ENCODE measurements around the gene TCERG1. TPM values are rescaled to one million over a fixed set of nuclear protein-coding genes. Genes with fewer than 3 reads are reported as not detected.

The TCERG1 gene
- polyA plus RNA-seq, 1 of the 3 experiments (the other 2 are of a cell fraction), result 38.5 TPM

DNA sequence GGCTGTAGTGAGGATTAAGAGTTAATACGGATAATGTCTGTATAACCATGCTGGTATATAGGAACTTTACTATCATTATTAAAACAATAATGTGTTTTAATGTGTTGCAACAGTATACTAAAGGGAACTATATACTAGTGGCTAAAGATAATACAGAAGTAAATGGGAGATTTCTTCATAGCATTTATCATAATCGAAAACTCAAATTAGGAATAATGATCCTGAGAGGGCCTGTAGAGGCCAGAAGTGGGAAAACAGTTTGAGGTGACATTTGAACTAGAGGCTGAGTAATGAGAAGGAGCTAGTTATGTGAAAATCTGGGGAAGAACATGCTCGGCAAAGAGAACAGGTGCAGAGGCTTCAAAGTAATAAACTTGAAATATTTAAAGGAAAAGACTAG is 2.9 kb downstream of the TCERG1 start:
- 90% methylated on average over 3 of the region's 3 CpGs for whole genome bisulfite sequencing (ENCODE audit: low lambda C conversion rate)
- Histone ChIP-seq H3K27ac (ENCODE audit: low read depth in 2 of 2, low read length in 1 of 2) (no peak overlapping the region), H3K9ac (no peak overlapping the region), H3K27me3 (ENCODE audit: insufficient read depth) (no peaks in the 10 kb centered on the region), H3K36me3 (replicated peaks in 1 of 2; ENCODE audit: control insufficient read depth in 1 of 2, insufficient read depth in 2 of 2, low read length in 1 of 2) (peaks cover 2 to 6% of the 10 kb centered on the region in 2 experiments), H3K9me3 (no peaks in the 10 kb centered on the region), H3K9me2 (no peaks in the 10 kb centered on the region), H3K4me2 (peak overlapping the region; percentile 74; the same call in 1 of the 2 replicates), H4K20me1 (ENCODE audit: insufficient read depth) (peaks cover 64% of the 10 kb centered on the region), H3K4me3 (ENCODE audit: low read depth in 2 of 2, low read length in 1 of 2) (no peak overlapping the region), H3K79me2 (ENCODE audit: insufficient read depth) (peaks cover 79% of the 10 kb centered on the region), H3K4me1 (ENCODE audit: control insufficient read depth in 1 of 2, insufficient read depth in 2 of 2, low read depth in 1 of 2, low read length in 1 of 2) (peaks cover 14% of the 10 kb centered on the region in 2 experiments; a peak in 3 of 4 replicates), H3F3A (replicated peaks; ENCODE audit: insufficient read depth) (peaks cover 4% of the 10 kb centered on the region), H2AFZ (ENCODE audit: low read depth) (no peak overlapping the region)
- ChIA-PET POLR2A (no interaction called here), CTCF (interaction anchor here (0.8 to 1.6 kb wide), 4 partner anchors 9 to 16 kb away, joined by 3 to 4 read pairs (median 4); no protein-coding TSS in a partner anchor)
- TF ChIP-seq JUND (IDR thresholded peaks at IDR 0.05), result no peak
- no peak for TF ChIP-seq CHD2 (IDR thresholded peaks at IDR 0.05; ENCODE audit: low read length, partially characterized antibody)
- TF ChIP-seq, protein P1, sequence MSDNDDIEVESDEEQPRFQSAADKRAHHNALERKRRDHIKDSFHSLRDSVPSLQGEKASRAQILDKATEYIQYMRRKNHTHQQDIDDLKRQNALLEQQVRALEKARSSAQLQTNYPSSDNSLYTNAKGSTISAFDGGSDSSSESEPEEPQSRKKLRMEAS (IDR thresholded peaks at IDR 0.05; ENCODE audit: low read depth), result no peak
- TF ChIP-seq GATA2 (CRISPR knock-in tag; IDR thresholded peaks at IDR 0.05), result no peak
- DNase-seq, result no peak

DNA sequence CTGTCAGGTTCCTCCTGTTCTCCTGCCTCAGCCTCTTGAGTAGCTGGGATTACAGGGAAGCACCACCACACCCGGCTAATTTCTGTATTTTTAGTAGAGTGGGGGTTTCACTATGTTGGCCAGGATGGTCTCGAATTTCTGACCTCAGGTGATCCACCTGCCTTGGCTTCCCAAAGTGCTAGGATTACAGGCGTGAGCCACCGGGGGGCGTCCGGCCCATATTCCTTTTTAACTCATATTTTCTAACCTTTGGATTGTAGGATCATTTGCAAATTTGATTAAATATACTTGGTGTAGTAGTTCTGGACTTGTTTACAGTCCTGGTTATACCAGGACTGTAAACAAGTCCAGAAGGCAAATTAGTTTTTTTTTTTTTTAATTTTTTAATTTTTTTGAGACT is 4.3 kb downstream of the TCERG1 start:
- TF ChIP-seq, protein P2, sequence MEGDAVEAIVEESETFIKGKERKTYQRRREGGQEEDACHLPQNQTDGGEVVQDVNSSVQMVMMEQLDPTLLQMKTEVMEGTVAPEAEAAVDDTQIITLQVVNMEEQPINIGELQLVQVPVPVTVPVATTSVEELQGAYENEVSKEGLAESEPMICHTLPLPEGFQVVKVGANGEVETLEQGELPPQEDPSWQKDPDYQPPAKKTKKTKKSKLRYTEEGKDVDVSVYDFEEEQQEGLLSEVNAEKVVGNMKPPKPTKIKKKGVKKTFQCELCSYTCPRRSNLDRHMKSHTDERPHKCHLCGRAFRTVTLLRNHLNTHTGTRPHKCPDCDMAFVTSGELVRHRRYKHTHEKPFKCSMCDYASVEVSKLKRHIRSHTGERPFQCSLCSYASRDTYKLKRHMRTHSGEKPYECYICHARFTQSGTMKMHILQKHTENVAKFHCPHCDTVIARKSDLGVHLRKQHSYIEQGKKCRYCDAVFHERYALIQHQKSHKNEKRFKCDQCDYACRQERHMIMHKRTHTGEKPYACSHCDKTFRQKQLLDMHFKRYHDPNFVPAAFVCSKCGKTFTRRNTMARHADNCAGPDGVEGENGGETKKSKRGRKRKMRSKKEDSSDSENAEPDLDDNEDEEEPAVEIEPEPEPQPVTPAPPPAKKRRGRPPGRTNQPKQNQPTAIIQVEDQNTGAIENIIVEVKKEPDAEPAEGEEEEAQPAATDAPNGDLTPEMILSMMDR (IDR thresholded peaks at IDR 0.05), result peak; percentile 55
- TF ChIP-seq GABPA (IDR thresholded peaks at IDR 0.05; ENCODE audit: low read depth), result no peak
- POLR2A ChIA-PET, result no interaction called here
- Histone ChIP-seq H3K79me2 (ENCODE audit: insufficient read depth) (peaks cover 93% of the 10 kb centered on the region), H3K4me3 (ENCODE audit: low read depth in 2 of 2, low read length in 1 of 2) (no peak overlapping the region), H3K27me3 (ENCODE audit: insufficient read depth) (no peaks in the 10 kb centered on the region), H3K27ac (ENCODE audit: low read depth in 2 of 2, low read length in 1 of 2) (no peak overlapping the region), H3K9me3 (no peaks in the 10 kb centered on the region), H3K4me1 (ENCODE audit: control insufficient read depth in 1 of 2, insufficient read depth in 2 of 2, low read depth in 1 of 2, low read length in 1 of 2) (peaks cover 14% of the 10 kb centered on the region in 2 experiments; a peak in 3 of 4 replicates), H2AFZ (ENCODE audit: low read depth) (no peak overlapping the region), H3K4me2 (no peak overlapping the region), H3F3A (replicated peaks; ENCODE audit: insufficient read depth) (peaks cover 4% of the 10 kb centered on the region), H3K9me2 (no peaks in the 10 kb centered on the region), H4K20me1 (ENCODE audit: insufficient read depth) (peaks cover 72% of the 10 kb centered on the region), H3K9ac (no peak overlapping the region), H3K36me3 (replicated peaks in 1 of 2; ENCODE audit: control insufficient read depth in 1 of 2, insufficient read depth in 2 of 2, low read length in 1 of 2) (peaks cover 16 to 20% of the 10 kb centered on the region in 2 experiments)
- CTCF ChIA-PET, result interaction anchor here (0.8 to 1.6 kb wide), 3 partner anchors 10 to 77 kb away, joined by 3 to 4 read pairs (median 3); no protein-coding TSS in a partner anchor
- 91% methylated on average over 5 of the region's 6 CpGs for WGBS (ENCODE audit: low lambda C conversion rate)
- DNase-seq, result no peak

DNA sequence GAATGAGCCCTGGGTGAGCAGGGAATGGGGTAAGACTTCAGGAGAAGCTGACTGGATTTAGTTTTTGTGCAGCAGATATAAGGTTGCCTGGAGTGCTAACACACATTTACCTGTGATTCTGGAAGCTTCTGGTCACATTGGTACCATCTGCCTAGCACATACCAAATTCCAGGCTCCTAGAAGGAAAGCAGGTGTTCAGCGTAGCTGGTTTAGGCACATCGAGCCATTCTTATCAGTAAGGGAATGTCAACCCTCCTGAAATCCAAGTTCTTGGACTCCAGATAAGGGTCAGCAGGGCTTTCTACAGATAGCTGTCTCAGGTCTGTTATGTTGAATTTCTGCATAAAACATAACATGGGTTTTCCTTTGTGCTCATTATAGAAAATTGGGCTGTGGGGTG is 10.3 kb downstream of the TCERG1 start:
- peaks cover 20% of the 10 kb centered on the region for H3F3A ChIP-seq (replicated peaks; ENCODE audit: insufficient read depth)
- no peak overlapping the region for H3K9ac ChIP-seq
- H3K9me2 ChIP-seq, result no peaks in the 10 kb centered on the region
- H3K4me1 ChIP-seq (ENCODE audit: control insufficient read depth in 1 of 2, insufficient read depth in 2 of 2, low read depth in 1 of 2, low read length in 1 of 2), result peaks cover 0 to 19% of the 10 kb centered on the region in 2 experiments; a peak in 3 of 4 replicates
- ChIA-PET POLR2A (no interaction called here), CTCF (interaction anchor here (1.0 to 2.8 kb wide), 3 partner anchors 9 to 11 kb away, joined by 3 to 9 read pairs (median 4); no protein-coding TSS in a partner anchor)
- H3K4me2 ChIP-seq, result no peak overlapping the region
- DNase-seq, result no peak
- no peaks in the 10 kb centered on the region for H3K9me3 ChIP-seq
- H2AFZ ChIP-seq (ENCODE audit: low read depth), result no peak overlapping the region
- H3K4me3 ChIP-seq (ENCODE audit: low read depth in 2 of 2, low read length in 1 of 2), result no peak overlapping the region
- 85% methylated on average over 2 of the region's 2 CpGs for WGBS (ENCODE audit: low lambda C conversion rate)
- H4K20me1 ChIP-seq (ENCODE audit: insufficient read depth), result peaks cover 32% of the 10 kb centered on the region
- H3K27ac ChIP-seq (ENCODE audit: low read depth in 2 of 2, low read length in 1 of 2), result no peak overlapping the region
- TF ChIP-seq RFX5 (IDR thresholded peaks at IDR 0.05; ENCODE audit: low read length), result no peak
- TF ChIP-seq SMC3 (IDR thresholded peaks at IDR 0.05; ENCODE audit: low read depth, low read length), result no peak
- no peak for TF ChIP-seq RCOR1 (IDR thresholded peaks at IDR 0.05; ENCODE audit: low read length)
- TF ChIP-seq, protein P3, sequence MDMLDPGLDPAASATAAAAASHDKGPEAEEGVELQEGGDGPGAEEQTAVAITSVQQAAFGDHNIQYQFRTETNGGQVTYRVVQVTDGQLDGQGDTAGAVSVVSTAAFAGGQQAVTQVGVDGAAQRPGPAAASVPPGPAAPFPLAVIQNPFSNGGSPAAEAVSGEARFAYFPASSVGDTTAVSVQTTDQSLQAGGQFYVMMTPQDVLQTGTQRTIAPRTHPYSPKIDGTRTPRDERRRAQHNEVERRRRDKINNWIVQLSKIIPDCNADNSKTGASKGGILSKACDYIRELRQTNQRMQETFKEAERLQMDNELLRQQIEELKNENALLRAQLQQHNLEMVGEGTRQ (IDR thresholded peaks at IDR 0.05; ENCODE audit: borderline replicate concordance, low read depth, low read length), result no peak
- TF ChIP-seq MEF2A (IDR thresholded peaks at IDR 0.05; ENCODE audit: borderline replicate concordance, low read depth), result no peak
- no peak for TF ChIP-seq POLR2AphosphoS5 (IDR thresholded peaks at IDR 0.05; ENCODE audit: low read depth, low read length)
- TF ChIP-seq, protein P4, sequence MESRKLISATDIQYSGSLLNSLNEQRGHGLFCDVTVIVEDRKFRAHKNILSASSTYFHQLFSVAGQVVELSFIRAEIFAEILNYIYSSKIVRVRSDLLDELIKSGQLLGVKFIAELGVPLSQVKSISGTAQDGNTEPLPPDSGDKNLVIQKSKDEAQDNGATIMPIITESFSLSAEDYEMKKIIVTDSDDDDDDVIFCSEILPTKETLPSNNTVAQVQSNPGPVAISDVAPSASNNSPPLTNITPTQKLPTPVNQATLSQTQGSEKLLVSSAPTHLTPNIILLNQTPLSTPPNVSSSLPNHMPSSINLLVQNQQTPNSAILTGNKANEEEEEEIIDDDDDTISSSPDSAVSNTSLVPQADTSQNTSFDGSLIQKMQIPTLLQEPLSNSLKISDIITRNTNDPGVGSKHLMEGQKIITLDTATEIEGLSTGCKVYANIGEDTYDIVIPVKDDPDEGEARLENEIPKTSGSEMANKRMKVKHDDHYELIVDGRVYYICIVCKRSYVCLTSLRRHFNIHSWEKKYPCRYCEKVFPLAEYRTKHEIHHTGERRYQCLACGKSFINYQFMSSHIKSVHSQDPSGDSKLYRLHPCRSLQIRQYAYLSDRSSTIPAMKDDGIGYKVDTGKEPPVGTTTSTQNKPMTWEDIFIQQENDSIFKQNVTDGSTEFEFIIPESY (IDR thresholded peaks at IDR 0.05; ENCODE audit: borderline replicate concordance, low read depth), result no peak
- no peak for TF ChIP-seq TEAD4 (IDR thresholded peaks at IDR 0.05; ENCODE audit: borderline replicate concordance, insufficient read depth)
- TF ChIP-seq NFIC (IDR thresholded peaks at IDR 0.05; ENCODE audit: borderline replicate concordance), result no peak
- no peak for TF ChIP-seq TCF12 (IDR thresholded peaks at IDR 0.05)
- no peak for TF ChIP-seq RXRA (IDR thresholded peaks at IDR 0.05; ENCODE audit: borderline replicate concordance, low read depth)
- no peak for TF ChIP-seq CHD2 (IDR thresholded peaks at IDR 0.05; ENCODE audit: low read length, partially characterized antibody)
- TF ChIP-seq JUND (IDR thresholded peaks at IDR 0.05), result no peak
- peaks cover 96% of the 10 kb centered on the region for H3K79me2 ChIP-seq (ENCODE audit: insufficient read depth)
- peaks cover 62 to 64% of the 10 kb centered on the region in 2 experiments for H3K36me3 ChIP-seq (replicated peaks in 1 of 2; ENCODE audit: control insufficient read depth in 1 of 2, insufficient read depth in 2 of 2, low read length in 1 of 2)
- H3K27me3 ChIP-seq (ENCODE audit: insufficient read depth), result no peaks in the 10 kb centered on the region

Measured in SK-N-SH (cell line).